ENCODE measurements around the gene PRR15.

GRCh38 chr7:29556405-29557195 lies 7.0 kb upstream of the PRR15 start:
- TF ChIP-seq, protein P1, sequence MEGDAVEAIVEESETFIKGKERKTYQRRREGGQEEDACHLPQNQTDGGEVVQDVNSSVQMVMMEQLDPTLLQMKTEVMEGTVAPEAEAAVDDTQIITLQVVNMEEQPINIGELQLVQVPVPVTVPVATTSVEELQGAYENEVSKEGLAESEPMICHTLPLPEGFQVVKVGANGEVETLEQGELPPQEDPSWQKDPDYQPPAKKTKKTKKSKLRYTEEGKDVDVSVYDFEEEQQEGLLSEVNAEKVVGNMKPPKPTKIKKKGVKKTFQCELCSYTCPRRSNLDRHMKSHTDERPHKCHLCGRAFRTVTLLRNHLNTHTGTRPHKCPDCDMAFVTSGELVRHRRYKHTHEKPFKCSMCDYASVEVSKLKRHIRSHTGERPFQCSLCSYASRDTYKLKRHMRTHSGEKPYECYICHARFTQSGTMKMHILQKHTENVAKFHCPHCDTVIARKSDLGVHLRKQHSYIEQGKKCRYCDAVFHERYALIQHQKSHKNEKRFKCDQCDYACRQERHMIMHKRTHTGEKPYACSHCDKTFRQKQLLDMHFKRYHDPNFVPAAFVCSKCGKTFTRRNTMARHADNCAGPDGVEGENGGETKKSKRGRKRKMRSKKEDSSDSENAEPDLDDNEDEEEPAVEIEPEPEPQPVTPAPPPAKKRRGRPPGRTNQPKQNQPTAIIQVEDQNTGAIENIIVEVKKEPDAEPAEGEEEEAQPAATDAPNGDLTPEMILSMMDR (IDR thresholded peaks at IDR 0.05; ENCODE audit: insufficient read depth, low read length): no peak
- TF ChIP-seq REST (IDR thresholded peaks at IDR 0.05; ENCODE audit: insufficient replicate concordance, low read depth): no peak
- TF ChIP-seq SPI1 (IDR thresholded peaks at IDR 0.05; ENCODE audit: borderline replicate concordance, low read depth): no peak
- TF ChIP-seq POLR2AphosphoS5 (IDR thresholded peaks at IDR 0.05; ENCODE audit: low read depth): no peak
